NK-92 treated with Interleukin-12 subunit alpha and Interleukin-12 subunit beta, amount 100 ng/mL, for 24 hours (cell line): ENCODE measurements around the gene DDIT4L.
"Not testable (repeated sequence)": the region's sequence is repeated elsewhere in the genome, so short reads cannot be mapped to it uniquely, and the experiment has no call there.

ENCODE experiments used
- DNase-seq: peaks from one replicate; lab custom pipeline; 2025; lab: John Stamatoyannopoulos, UW

Gene DDIT4L

GRCh38 chr4:100189820-100190642 is at the start of gene DDIT4L:
DDIT4L (minus strand) TSS chr4:100190468; CDS start chr4:100189983, 485 bp downstream.
- DNase-seq: no peak

GRCh38 chr4:100240008-100240407 is 49.7 kb upstream of the DDIT4L start:
- no peak for DNase-seq

- no peak for DNase-seq
These were observed 34.5 kb upstream of the DDIT4L start for GRCh38 chr4:100224721-100225120.

GRCh38 chr4:100224160-100224559 is 33.9 kb upstream of the DDIT4L start:
- DNase-seq: no peak

- no peak for DNase-seq
These were observed 18.7 kb upstream of the DDIT4L start for GRCh38 chr4:100208964-100209363.

- DNase-seq: no peak
These were observed 18.2 kb upstream of the DDIT4L start for GRCh38 chr4:100208459-100208858.

- no peak for DNase-seq
These were observed 16.6 kb upstream of the DDIT4L start for GRCh38 chr4:100206850-100207249.

GRCh38 chr4:100198061-100198460 is 7.8 kb upstream of the DDIT4L start:
- no peak for DNase-seq

GRCh38 chr4:100196388-100197071 is 6.3 kb upstream of the DDIT4L start:
- not testable (repeated sequence) for DNase-seq

- no peak for DNase-seq
These were observed 654 bp upstream of the DDIT4L start for GRCh38 chr4:100190643-100191600.

- no peak for DNase-seq
These were observed 1.4 kb downstream of the DDIT4L start for GRCh38 chr4:100188829-100189228.

GRCh38 chr4:100187781-100188180 is 2.5 kb downstream of the DDIT4L start:
- no peak for DNase-seq

- no peak for DNase-seq
These were observed 5.5 kb downstream of the DDIT4L start for GRCh38 chr4:100184787-100185186.

GRCh38 chr4:100177855-100178254 is 12.4 kb downstream of the DDIT4L start:
- DNase-seq: no peak

GRCh38 chr4:100177126-100177525 is 13.1 kb downstream of the DDIT4L start:
- DNase-seq: no peak

- no peak for DNase-seq
These were observed 14.4 kb downstream of the DDIT4L start for GRCh38 chr4:100175858-100176257.

GRCh38 chr4:100174985-100175383 is 15.3 kb downstream of the DDIT4L start:
- DNase-seq: no peak

- DNase-seq: no peak
These were observed 19.3 kb downstream of the DDIT4L start for GRCh38 chr4:100170986-100171385.

GRCh38 chr4:100169491-100170485 is 20.5 kb downstream of the DDIT4L start:
- DNase-seq: no peak

GRCh38 chr4:100168521-100168920 is 21.7 kb downstream of the DDIT4L start:
- DNase-seq: no peak
